Activated CD8-positive, alpha-beta T cell treated with anti-CD3 and anti-CD28 coated beads for 36 hours (primary cell): ENCODE measurements around the gene KCNIP1. TPM values are rescaled to one million over a fixed set of nuclear protein-coding genes. Genes with fewer than 3 reads are reported as not detected.

ENCODE experiments used
- ATAC-seq: fragments of 200-7000 bp; cut with Tn5 transposase; one replicate; pipeline ENCODE4 v1.10.0; 2021; ENCODE audit warnings: mild to moderate bottlenecking, moderate library complexity
- CTCF ChIA-PET: fragments of 350-600 bp; sonication (Branson Sonifier 250); formaldehyde crosslinking; loops from one replicate; lab custom pipeline; 2021; ENCODE audit warnings: antibody characterized with exemption; lab: Charles Lee
- POLR2A ChIA-PET: fragments of 350-600 bp; sonication (Branson Sonifier 250); formaldehyde crosslinking; loops from one replicate; lab custom pipeline; 2021; ENCODE audit warnings: antibody characterized with exemption; lab: Charles Lee
- DNase-seq: peaks from one replicate; pipeline ENCODE4 v3.0.0-alpha.2; 2020
- H3K27ac Mint-ChIP-seq: one replicate; pipeline ENCODE4 v1.8.0; 2021; ENCODE audit warnings: mild to moderate bottlenecking, mixed read lengths
- H3K27me3 Mint-ChIP-seq: one replicate; pipeline ENCODE4 v1.8.0; 2021; ENCODE audit warnings: mixed read lengths
- H3K36me3 Mint-ChIP-seq: one replicate; pipeline ENCODE4 v1.8.0; 2021; ENCODE audit warnings: low read depth, mixed read lengths
- H3K4me1 Mint-ChIP-seq: one replicate; pipeline ENCODE4 v1.8.0; 2021; ENCODE audit warnings: low read depth, mixed read lengths
- H3K4me3 Mint-ChIP-seq: one replicate; pipeline ENCODE4 v1.8.0; 2021; ENCODE audit warnings: mild to moderate bottlenecking, moderate library complexity, mixed read lengths
- H3K9me3 Mint-ChIP-seq: one replicate; pipeline ENCODE4 v1.8.0; 2021; ENCODE audit warnings: mixed read lengths
- CTCF ChIP-seq: fragments of 200-600 bp; IDR thresholded peaks from one replicate; pipeline ENCODE4 v1.8.0; 2022; ENCODE audit warnings: antibody characterized with exemption, mild to moderate bottlenecking
- intact Hi-C: fragments of 100-400 bp; cut with micrococcal nuclease; formaldehyde crosslinking; loops from one replicate; pipeline ENCODE4 v1.10.0; 2022
- total RNA-seq, 2 experiments: library from RNA; stranded (reverse); gene quantifications; one replicate each; pipeline ENCODE4 v1.2.3, GENCODE V29; 2021

KCNIP1 gene
- total RNA-seq, 2 experiments from 2014 or later: not detected

GRCh38 chr5:170783498-170784247 lies 279.9 kb downstream of the KCNIP1 start, which contains the start of gene GABRP:
Gene GABRP (plus strand): TSS chr5:170783725. CDS start chr5:170788616, 4,891 bp downstream.
- CTCF ChIA-PET: interaction anchor here (1.6 to 2.0 kb wide), 2 partner anchors 8 to 145 kb away, joined by 4 read pairs; no protein-coding TSS in a partner anchor
- Mint-ChIP-seq H3K27ac (no peak within 1 kb of the TSS), H3K27me3 (no peaks in the 10 kb centered on the region), H3K9me3 (no peaks in the 10 kb centered on the region), H3K36me3 (no peaks in the 10 kb centered on the region), H3K4me1 (no peaks in the 10 kb centered on the region), H3K4me3 (no peak within 1 kb of the TSS)
- POLR2A ChIA-PET: no interaction called here
- TF ChIP-seq CTCF: no peak
- intact Hi-C loops: no loop called here
- no peak for ATAC-seq
- DNase-seq: no peak

DNA sequence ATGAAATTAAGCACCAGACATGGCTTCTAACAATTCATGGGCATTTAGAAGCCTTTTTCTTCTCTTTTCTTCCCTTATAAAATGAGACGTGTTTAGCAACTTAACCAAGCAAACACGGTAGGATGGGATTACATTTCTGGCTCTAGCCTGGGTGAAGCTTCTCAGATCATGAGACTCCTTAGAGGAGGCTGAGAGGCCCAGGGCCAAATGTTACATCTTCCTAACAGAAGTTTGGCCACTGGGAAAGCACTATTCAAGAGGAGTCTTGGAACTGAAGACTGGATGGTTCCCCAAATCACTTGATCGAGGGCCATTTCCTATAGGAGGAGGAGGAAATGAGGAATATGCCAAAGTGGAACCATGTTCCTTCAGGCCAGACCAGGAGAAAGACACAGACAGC lies 281.6 kb downstream of the KCNIP1 start:
- ChIA-PET POLR2A (no interaction called here), CTCF (no interaction called here)
- ATAC-seq (no peak), DNase-seq (no peak)
- no peak overlapping the region for H3K4me3 Mint-ChIP-seq
- H3K36me3 Mint-ChIP-seq: no peaks in the 10 kb centered on the region
- TF ChIP-seq CTCF: no peak
- intact Hi-C loops: no loop called here
- no peaks in the 10 kb centered on the region for H3K27me3 Mint-ChIP-seq
- no peaks in the 10 kb centered on the region for H3K4me1 Mint-ChIP-seq
- no peak overlapping the region for H3K27ac Mint-ChIP-seq
- no peaks in the 10 kb centered on the region for H3K9me3 Mint-ChIP-seq

Other genes starting within 250 kb of the KCNIP1 start
- gene LCP2, start 206.2 kb upstream of the KCNIP1 start, total RNA-seq: 100 to 1,000 TPM; 243 to 259 TPM
- not detected for gene KCNMB1, start 114.7 kb upstream of the KCNIP1 start, total RNA-seq